HG03571 (cell line): ENCODE data around the gene FYB2.

Experiments used
- ATAC-seq: cut with Tn5 transposase; IDR thresholded peaks from one replicate; pipeline ENCODE4 v1.9.1; 2021; ENCODE audit not compliant: unreplicated experiment

Gene FYB2

GRCh38 chr1:56719171-56719570, 100.0 kb downstream of the FYB2 start:
- no peak for ATAC-seq

- ATAC-seq: no peak
These were observed 104.0 kb downstream of the FYB2 start for GRCh38 chr1:56715156-56715555.

GRCh38 chr1:56713112-56713511, 106.1 kb downstream of the FYB2 start:
- no peak for ATAC-seq

GRCh38 chr1:56712150-56712549, 107.1 kb downstream of the FYB2 start:
- no peak for ATAC-seq

GRCh38 chr1:56710646-56711045, 108.6 kb downstream of the FYB2 start:
- ATAC-seq: no peak

- no peak for ATAC-seq
These were observed 109.2 kb downstream of the FYB2 start for GRCh38 chr1:56709995-56710394.

GRCh38 chr1:56709269-56709880, 109.8 kb downstream of the FYB2 start:
- ATAC-seq: no peak

GRCh38 chr1:56707379-56707778, 111.8 kb downstream of the FYB2 start:
- ATAC-seq: no peak

GRCh38 chr1:56703747-56704146, 115.5 kb downstream of the FYB2 start:
- no peak for ATAC-seq

- ATAC-seq: no peak
These were observed 122.5 kb downstream of the FYB2 start for GRCh38 chr1:56696663-56697062.

GRCh38 chr1:56688522-56689026, 130.6 kb downstream of the FYB2 start:
- ATAC-seq: no peak

GRCh38 chr1:56686169-56686568, 133.0 kb downstream of the FYB2 start:
- no peak for ATAC-seq

GRCh38 chr1:56683569-56683968, 135.6 kb downstream of the FYB2 start:
- ATAC-seq: no peak

- no peak for ATAC-seq
These were observed 142.6 kb downstream of the FYB2 start for GRCh38 chr1:56676571-56677035.

GRCh38 chr1:56675763-56676162, 143.4 kb downstream of the FYB2 start:
- no peak for ATAC-seq

GRCh38 chr1:56672579-56672978, 146.6 kb downstream of the FYB2 start:
- ATAC-seq: no peak

- ATAC-seq: no peak
These were observed 147.7 kb downstream of the FYB2 start for GRCh38 chr1:56671542-56671941.

GRCh38 chr1:56671085-56671484, 148.1 kb downstream of the FYB2 start:
- no peak for ATAC-seq

- ATAC-seq: no peak
These were observed 148.9 kb downstream of the FYB2 start for GRCh38 chr1:56670350-56670749.
